Measurements from ENCODE around the gene UBAC1. TPM values are rescaled to one million over a fixed set of nuclear protein-coding genes. Genes with fewer than 3 reads are reported as not detected.
"Not testable (repeated sequence)": the region's sequence is repeated elsewhere in the genome, so short reads cannot be mapped to it uniquely, and the experiment has no call there.

The UBAC1 gene
- total and polyA plus RNA-seq, 10 of the 15 experiments (the other 5 are each of a cell fraction or from before 2014, with no cell fraction given): 16.7 to 54.6 (median 38.5) TPM

DNA sequence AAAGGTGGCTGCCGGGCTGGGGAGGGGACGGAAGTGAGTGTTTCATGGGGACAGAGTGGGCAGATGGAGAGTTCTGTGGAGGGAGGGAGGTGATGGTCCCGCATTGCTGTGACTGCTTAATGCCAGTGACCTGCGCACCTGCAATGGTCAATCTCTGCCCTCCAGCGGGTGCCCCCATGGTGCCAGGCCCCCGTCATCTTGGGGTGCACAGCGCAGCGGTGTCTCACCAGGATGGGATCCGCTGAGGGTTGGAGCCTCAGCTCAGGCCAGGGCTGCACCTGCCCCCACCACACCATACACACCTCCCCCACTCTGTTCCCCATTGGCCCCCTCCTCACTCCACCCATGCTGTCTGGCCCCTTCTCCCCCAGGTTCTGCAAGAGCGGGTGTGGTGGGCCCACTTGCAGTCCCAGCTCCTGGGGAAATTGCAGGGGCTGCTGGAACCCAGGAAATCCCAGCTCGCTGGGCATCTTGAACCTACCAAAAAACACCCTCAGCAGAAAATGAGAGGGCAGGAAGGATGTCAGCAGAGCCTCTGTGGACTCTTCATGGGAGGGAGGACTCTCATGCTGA, 41.8 kb downstream of the UBAC1 start:
- RAD21 ChIA-PET (ENCODE audit: unreplicated experiment): no interaction called here
- BruUV-seq (replicated peaks): no TSS peak
- H4K20me1 ChIP-seq (ENCODE audit: control insufficient read depth, insufficient read depth): no peaks in the 10 kb centered on the region
- H3K9ac ChIP-seq (ENCODE audit: control insufficient read depth, insufficient read depth, low read length): no peak overlapping the region
- no peak overlapping the region for H2AFZ ChIP-seq (ENCODE audit: control insufficient read depth, low read depth, low read length)
- H3K4me1 ChIP-seq (ENCODE audit: control insufficient read depth, insufficient read depth, low read length): no peaks in the 10 kb centered on the region
- H3K9me3 ChIP-seq (replicated peaks; ENCODE audit: control insufficient read depth, insufficient read depth, low read length): peaks cover 12% of the 10 kb centered on the region
- no peak for ATAC-seq
- no peak for FAIRE-seq
- SMC1A ChIA-PET (ENCODE audit: uncharacterized antibody, unreplicated experiment): no interaction called here
- no peak overlapping the region for H3K4me2 ChIP-seq (ENCODE audit: control insufficient read depth, insufficient read depth)
- intact Hi-C loops (cut with micrococcal nuclease; ENCODE audit: unreplicated experiment) (no loop called here), in situ Hi-C loops (cut with MboI) (no loop called here)
- POLR2A ChIA-PET: interaction anchor here (0.6 kb wide), 1 partner anchor 514 kb away, joined by 3 read pairs; no protein-coding TSS in a partner anchor
- no peaks in the 10 kb centered on the region; a peak in 2 of 4 replicates for H3K36me3 ChIP-seq (ENCODE audit: control insufficient read depth in 2 of 2, insufficient read depth in 2 of 2, low read length in 1 of 2)
- H3K79me2 ChIP-seq (ENCODE audit: control insufficient read depth, insufficient read depth, low read length): no peaks in the 10 kb centered on the region
- DNase-seq (ENCODE audit: low read depth, low spot score): no peak
- H3K27me3 ChIP-seq (replicated peaks in 1 of 2; ENCODE audit: control insufficient read depth in 2 of 2, insufficient read depth in 2 of 2, low read length in 1 of 2): no peaks in the 10 kb centered on the region
- H3K4me3 ChIP-seq: no peak overlapping the region
- CTCF ChIA-PET: no interaction called here
- TF ChIP-seq MYC (IDR thresholded peaks at IDR 0.05; ENCODE audit: insufficient read depth, insufficient read length, insufficient replicate concordance, low read length, severe bottlenecking): no peak
- no peak for TF ChIP-seq POLR2AphosphoS2 (IDR thresholded peaks at IDR 0.05; ENCODE audit: low read depth, low read length)
- TF ChIP-seq, protein P1, sequence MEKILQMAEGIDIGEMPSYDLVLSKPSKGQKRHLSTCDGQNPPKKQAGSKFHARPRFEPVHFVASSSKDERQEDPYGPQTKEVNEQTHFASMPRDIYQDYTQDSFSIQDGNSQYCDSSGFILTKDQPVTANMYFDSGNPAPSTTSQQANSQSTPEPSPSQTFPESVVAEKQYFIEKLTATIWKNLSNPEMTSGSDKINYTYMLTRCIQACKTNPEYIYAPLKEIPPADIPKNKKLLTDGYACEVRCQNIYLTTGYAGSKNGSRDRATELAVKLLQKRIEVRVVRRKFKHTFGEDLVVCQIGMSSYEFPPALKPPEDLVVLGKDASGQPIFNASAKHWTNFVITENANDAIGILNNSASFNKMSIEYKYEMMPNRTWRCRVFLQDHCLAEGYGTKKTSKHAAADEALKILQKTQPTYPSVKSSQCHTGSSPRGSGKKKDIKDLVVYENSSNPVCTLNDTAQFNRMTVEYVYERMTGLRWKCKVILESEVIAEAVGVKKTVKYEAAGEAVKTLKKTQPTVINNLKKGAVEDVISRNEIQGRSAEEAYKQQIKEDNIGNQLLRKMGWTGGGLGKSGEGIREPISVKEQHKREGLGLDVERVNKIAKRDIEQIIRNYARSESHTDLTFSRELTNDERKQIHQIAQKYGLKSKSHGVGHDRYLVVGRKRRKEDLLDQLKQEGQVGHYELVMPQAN (conservative IDR thresholded peaks at IDR 0.05): no peak
- TF ChIP-seq TCF7 (IDR thresholded peaks at IDR 0.05; ENCODE audit: borderline replicate concordance): no peak; the same call in 1 of the 2 replicates
- TF ChIP-seq MXI1 (IDR thresholded peaks at IDR 0.05; ENCODE audit: low read depth, low read length): no peak
- no peak for TF ChIP-seq SUPT20H (IDR thresholded peaks at IDR 0.05; ENCODE audit: borderline replicate concordance, control insufficient read depth, low read depth, low read length)
- TF ChIP-seq, protein P2, sequence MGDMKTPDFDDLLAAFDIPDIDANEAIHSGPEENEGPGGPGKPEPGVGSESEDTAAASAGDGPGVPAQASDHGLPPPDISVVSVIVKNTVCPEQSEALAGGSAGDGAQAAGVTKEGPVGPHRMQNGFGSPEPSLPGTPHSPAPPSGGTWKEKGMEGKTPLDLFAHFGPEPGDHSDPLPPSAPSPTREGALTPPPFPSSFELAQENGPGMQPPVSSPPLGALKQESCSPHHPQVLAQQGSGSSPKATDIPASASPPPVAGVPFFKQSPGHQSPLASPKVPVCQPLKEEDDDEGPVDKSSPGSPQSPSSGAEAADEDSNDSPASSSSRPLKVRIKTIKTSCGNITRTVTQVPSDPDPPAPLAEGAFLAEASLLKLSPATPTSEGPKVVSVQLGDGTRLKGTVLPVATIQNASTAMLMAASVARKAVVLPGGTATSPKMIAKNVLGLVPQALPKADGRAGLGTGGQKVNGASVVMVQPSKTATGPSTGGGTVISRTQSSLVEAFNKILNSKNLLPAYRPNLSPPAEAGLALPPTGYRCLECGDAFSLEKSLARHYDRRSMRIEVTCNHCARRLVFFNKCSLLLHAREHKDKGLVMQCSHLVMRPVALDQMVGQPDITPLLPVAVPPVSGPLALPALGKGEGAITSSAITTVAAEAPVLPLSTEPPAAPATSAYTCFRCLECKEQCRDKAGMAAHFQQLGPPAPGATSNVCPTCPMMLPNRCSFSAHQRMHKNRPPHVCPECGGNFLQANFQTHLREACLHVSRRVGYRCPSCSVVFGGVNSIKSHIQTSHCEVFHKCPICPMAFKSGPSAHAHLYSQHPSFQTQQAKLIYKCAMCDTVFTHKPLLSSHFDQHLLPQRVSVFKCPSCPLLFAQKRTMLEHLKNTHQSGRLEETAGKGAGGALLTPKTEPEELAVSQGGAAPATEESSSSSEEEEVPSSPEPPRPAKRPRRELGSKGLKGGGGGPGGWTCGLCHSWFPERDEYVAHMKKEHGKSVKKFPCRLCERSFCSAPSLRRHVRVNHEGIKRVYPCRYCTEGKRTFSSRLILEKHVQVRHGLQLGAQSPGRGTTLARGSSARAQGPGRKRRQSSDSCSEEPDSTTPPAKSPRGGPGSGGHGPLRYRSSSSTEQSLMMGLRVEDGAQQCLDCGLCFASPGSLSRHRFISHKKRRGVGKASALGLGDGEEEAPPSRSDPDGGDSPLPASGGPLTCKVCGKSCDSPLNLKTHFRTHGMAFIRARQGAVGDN (IDR thresholded peaks at IDR 0.05): no peak
- no peak for TF ChIP-seq TCF12 (IDR thresholded peaks at IDR 0.05; ENCODE audit: low read depth, low read length)
- TF ChIP-seq HDAC6 (IDR thresholded peaks at IDR 0.05; ENCODE audit: unreplicated experiment): no peak
- WGBS (ENCODE audit: insufficient coverage, insufficient replicate concordance, low lambda C conversion rate, missing lambda C conversion rate): 93% methylated on average over 11 of the region's 11 CpGs
- H3K27ac ChIP-seq (ENCODE audit: control insufficient read depth, insufficient read depth): no peak overlapping the region

- H2AFZ ChIP-seq (ENCODE audit: control insufficient read depth, low read depth, low read length); DNase-seq (ENCODE audit: low read depth, low spot score); in situ Hi-C loops (cut with MboI); H3K9ac ChIP-seq (ENCODE audit: control insufficient read depth, insufficient read depth, low read length); H3K4me1 ChIP-seq (ENCODE audit: control insufficient read depth, insufficient read depth, low read length); H3K4me3 ChIP-seq; H3K79me2 ChIP-seq (ENCODE audit: control insufficient read depth, insufficient read depth, low read length); H3K27me3 ChIP-seq (replicated peaks in 1 of 2; ENCODE audit: control insufficient read depth in 2 of 2, insufficient read depth in 2 of 2, low read length in 1 of 2); ATAC-seq; RAD21 ChIA-PET (ENCODE audit: unreplicated experiment); BruUV-seq (replicated peaks); H3K27ac ChIP-seq (ENCODE audit: control insufficient read depth, insufficient read depth); FAIRE-seq; H3K4me2 ChIP-seq (ENCODE audit: control insufficient read depth, insufficient read depth); CTCF ChIA-PET; SMC1A ChIA-PET (ENCODE audit: uncharacterized antibody, unreplicated experiment); H4K20me1 ChIP-seq (ENCODE audit: control insufficient read depth, insufficient read depth); intact Hi-C loops (cut with micrococcal nuclease; ENCODE audit: unreplicated experiment); H3K36me3 ChIP-seq (ENCODE audit: control insufficient read depth in 2 of 2, insufficient read depth in 2 of 2, low read length in 1 of 2): not testable (repeated sequence)
- POLR2A ChIA-PET: interaction anchor here (1.3 kb wide), 1 partner anchor 9 kb away, joined by 6 read pairs; the partner anchor contains the start of gene CAMSAP1
- H3K9me3 ChIP-seq (replicated peaks; ENCODE audit: control insufficient read depth, insufficient read depth, low read length): peaks cover 12% of the 10 kb centered on the region
- 93% methylated on average over 12 of the region's 12 CpGs for WGBS (ENCODE audit: insufficient coverage, insufficient replicate concordance, low lambda C conversion rate, missing lambda C conversion rate)
These were observed 44.9 kb downstream of the UBAC1 start for GRCh38 chr9:135916227-135916626.
